Activated CD4-positive, alpha-beta T cell treated with anti-CD3 and anti-CD28 coated beads for 24 hours (primary cell): Measurements from ENCODE around the gene ZNF26.

Experiments used
- DNase-seq, 2 donors: peaks; one replicate each; pipeline ENCODE4 v3.0.0-alpha.2; 2020; ENCODE audit warnings: low read depth in 2 of 2

The ZNF26 gene

GRCh38 chr12:133061954-133062353, 75.8 kb downstream of the ZNF26 start:
- DNase-seq = no peak

- no peak for DNase-seq
These were observed 77.4 kb downstream of the ZNF26 start for GRCh38 chr12:133063556-133063955.

- DNase-seq = no peak
These were observed 87.7 kb downstream of the ZNF26 start for GRCh38 chr12:133073836-133074235.
